Glomerular endothelial cell (primary cell): ENCODE data around the gene FOXRED1. TPM values are rescaled to one million over a fixed set of nuclear protein-coding genes. Genes with fewer than 3 reads are reported as not detected.
"Not testable (repeated sequence)": the region's sequence is repeated elsewhere in the genome, so short reads cannot be mapped to it uniquely, and the experiment has no call there.

ENCODE experiments used
- DNase-seq: peaks from one replicate; pipeline ENCODE4 v3.0.0-alpha.2; 2011; ENCODE audit warnings: low read depth, low spot score; ENCODE audit errors: extremely low read depth
- total RNA-seq: library from RNA; depleted of rRNA; stranded (reverse); fragments of >200 nt; gene quantifications from 2 replicates; pipeline ENCODE4 v1.2.3, GENCODE V29; 2015

The FOXRED1 gene
- total RNA-seq, 1 donor from 2014 or later, result 24.8 TPM

DNA sequence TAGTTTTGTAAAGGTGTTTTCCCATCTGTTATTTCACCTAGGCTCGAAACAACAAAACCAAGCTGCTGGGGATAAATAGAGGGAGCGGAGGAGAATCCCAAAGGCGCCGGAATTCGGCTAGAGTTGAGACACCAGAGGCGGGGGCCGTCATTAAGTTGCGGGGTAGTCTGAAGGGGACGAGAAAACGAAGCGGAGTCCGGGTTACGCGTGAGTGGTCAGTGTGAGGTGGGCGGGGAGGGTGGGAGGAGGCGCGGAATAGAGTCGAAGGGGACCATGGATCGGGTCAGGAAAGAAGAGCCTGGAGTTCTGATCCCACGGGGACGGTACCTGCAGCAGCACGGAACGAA, 620 bp upstream of the FOXRED1 start:
- no peak for DNase-seq

DNA sequence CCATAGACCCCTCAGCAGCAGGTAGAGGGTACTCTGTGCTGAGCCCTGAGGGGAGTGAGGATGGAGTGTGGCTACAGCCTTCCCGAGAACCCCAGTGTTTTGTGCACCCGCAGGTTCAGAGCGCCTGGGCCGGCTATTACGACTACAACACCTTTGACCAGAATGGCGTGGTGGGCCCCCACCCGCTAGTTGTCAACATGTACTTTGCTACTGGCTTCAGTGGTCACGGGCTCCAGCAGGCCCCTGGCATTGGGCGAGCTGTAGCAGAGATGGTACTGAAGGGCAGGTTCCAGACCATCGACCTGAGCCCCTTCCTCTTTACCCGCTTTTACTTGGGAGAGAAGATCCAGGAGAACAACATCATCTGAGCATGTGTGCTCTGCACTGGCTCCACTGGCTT, 8.4 kb downstream of the FOXRED1 start:
- no peak for DNase-seq

DNA sequence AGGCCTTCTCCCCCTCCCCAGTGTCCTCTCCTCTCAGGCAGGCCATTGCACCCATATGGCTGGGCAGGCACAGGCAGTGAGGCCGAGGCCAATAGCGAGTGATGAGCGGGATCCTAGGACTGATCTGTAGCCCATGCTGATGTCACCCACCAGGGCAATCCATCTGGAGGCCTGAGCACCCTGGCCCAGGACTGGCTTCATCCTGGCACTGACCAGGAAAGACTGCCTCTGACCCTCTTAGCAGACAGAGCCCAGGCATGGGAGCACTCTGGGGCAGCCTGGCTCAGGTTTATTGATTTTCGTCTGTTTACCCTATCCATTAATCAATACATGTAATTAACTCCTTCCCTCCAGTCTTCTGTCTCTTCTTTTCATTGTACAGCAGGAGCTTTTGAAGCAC, 8.8 kb downstream of the FOXRED1 start:
- DNase-seq, result no peak

DNA sequence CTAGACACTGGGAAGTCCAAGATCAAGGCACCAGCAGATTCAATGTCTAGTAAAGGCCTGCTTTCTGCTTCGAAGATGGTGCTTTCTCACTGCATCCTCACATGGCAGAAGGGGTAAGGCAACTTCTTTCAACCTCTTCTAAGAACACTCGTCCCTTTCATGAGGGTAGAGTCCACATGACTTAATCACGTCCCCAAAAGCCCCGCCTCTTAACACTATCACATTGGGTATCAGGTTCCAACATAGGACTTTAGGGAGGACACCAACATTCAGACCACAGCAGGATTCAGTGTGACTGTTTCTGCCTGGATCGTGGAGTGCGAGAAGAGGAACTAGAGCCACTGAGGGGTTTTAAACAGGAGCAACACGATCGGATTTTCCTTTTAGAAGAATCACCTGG, 10.2 kb downstream of the FOXRED1 start:
- DNase-seq, result no peak

DNA sequence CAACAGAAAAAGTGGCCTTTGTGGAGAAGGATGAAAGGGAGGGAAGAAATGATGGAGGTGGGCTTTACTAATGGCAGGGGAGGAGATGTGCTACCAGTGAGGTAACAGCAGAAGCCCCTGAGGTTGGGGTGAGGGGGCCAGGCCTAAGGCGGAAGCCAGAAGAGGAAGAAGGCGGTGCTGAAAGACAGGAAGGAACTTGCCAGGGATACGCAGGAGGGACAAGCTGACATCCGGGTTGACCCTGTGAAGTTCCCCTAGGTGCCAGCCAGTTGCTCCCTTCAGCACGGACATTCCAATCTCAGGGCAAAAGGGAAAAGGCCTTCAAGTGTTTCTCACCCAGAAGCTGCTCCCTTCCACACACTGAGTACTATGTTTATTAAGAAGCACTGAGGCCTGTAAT, 11.6 kb downstream of the FOXRED1 start:
- DNase-seq, result no peak

DNA sequence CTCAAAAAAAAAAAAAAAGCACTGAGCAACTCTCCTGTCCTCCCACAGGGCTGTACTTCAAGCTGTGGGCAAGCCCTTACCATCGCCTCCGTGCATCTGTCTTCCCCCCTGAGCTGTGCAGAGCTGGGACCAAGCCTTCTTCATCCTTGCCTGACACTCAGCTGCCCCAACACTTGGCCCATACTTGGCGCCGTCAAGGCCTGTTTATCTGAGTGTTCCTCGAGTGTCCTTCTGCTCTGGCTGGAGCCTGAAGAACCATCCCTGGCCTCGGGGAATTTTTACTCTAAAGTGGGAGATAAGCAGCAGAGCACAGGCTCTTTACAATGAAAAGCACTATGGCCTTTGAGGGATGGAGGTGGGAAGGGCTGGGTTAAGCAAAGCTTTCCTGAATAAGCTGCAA, 12.3 kb downstream of the FOXRED1 start:
- no peak for DNase-seq

DNA sequence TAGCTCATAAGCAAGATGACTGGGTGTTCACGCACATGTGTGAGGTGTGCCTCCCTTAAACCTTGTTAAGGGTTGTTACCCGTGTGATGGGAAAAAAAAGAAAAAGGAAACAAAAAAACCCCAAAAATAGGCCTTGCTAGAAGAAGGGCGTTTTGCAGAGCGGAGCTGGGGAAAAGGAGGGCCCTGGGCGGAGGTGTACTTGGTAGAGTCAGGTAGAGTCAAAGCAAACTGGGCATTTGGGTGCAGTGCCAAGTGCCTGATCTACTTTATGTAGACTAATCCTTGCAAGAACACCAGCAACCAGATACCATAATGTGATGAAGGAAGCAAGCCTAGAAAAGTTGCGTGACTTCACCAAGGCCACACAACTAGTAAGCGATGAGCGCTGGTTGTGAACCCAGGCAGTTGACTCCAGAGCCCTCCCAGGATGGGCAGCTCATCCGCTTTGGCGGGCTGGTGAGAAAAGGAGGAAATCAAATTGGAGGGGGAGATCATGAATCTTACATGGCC, 12.8 kb downstream of the FOXRED1 start:
- no peak for DNase-seq

DNA sequence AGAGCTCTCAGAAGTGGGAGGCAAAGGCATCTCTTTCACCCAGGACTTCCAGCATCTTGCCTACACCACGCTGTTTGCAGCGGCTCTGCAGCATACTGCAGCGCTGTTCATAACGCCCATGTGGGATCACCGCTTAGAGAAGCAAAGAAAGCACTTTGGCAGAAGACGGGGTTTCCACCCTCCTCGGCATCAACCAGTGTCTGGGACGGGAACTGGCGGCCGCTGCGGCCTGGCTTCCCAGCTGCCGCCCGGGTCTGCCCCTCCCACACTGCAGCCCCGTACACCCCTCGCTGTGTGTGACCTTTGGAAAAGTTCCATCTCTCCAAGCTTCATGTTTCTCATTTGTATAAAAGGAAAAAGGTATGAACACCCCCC, 13.4 kb downstream of the FOXRED1 start:
- no peak for DNase-seq

DNA sequence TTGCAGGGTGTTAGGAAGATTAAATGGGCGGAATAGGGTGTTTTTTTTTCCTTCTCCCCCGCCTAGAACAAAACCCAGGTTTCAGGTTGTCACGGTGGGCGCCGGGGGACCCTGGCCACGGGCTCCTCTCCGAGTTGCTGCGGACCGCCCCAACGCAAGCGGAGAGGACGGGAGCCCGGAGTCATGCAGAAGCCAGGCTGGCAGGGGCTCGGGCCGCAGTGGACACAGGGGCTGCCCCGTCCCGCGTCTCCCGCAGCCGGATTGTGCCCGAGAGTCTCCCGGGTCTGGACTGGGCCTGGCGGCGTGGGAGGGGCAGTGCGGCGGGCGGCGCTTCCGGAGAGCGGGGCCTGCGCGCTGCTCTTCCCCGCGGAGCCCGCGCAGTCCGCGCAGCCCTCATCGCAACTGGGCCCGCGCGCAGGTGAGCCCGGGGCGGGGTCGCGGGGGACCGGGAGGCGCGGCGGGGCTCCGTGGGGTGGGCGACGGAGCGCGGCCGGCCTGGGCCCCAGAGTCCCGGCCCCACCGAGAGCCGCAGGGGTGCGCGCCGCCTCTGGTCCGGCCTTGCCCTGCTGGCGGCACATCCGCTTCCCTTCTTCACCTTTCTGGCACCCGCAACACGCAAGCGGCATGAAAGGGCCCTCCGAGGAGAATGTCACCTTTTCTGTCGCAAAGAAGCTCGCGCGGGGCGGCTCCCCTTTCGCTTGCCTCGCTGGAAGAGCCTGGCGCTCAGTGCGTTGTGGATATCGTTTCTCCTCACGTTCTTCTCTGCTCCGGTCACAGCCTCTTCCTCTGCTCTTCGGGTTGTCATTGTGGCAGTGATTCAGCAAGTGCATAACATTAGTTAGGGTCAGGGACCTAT, 14.0 kb downstream of the FOXRED1 start, which contains the start of gene TIRAP:
TSS of gene TIRAP (plus strand) at position 358 of the 856 bp plus-strand sequence. CDS start 7,802 bp downstream, outside the sequence.
- no peak for DNase-seq

DNA sequence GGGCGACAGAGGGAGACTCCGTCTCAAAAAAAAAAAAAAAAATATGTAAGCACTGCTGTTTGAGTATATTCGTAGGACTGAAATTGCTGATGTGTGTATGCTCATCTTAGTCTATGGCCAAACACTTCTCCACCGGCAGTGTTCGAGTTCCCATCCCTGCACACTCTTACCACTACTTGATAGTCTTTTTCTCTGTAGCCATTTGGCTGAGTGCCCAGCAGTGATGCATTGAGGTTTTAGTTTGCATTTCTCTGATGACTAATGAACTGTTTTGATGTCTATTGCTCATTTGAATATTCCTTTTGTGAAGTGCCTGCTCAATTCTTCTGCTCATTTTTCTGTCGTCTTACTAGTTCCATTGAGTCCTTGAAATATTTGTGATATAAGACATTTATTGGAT, 15.9 kb downstream of the FOXRED1 start:
- peak; percentile 85 for DNase-seq

DNA sequence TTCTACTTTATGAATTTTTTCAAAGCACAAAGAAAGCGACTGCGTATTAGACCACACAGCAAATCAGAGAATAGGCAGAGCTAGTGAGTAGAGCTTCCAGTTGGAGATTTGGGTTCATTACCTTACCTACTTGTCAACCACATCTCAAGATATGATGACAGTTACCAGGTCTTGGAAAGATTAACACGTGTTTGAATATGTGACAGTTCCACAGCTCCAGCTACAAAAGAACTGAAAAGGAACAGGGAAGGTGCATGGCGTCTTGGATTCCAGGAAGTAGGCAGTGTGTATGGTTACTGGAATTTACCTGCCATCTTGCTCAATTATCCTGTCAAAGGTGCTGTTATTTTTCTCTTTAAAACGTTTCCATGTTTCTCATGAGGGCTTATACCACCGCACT, 19.3 kb downstream of the FOXRED1 start:
- no peak for DNase-seq

DNA sequence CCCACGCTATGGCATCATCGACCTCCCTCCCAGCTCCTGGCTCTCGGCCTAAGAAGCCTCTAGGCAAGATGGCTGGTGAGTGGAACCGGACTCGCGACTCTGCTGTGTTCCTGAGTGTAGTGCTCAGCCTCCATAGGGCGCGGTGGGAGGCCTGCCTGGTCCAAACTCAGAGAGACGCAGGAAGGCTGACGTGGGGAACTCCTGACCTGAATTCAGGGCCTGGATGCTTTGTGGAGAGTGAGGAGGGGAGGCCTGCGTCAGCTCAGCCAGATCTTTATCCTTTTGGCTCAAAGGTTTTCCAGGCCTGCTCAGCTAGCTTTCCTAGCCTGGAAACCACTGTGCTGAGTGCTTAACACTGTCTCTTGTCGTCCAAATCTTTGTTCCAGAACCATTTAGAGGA, 21.9 kb downstream of the FOXRED1 start:
- no peak for DNase-seq

DNA sequence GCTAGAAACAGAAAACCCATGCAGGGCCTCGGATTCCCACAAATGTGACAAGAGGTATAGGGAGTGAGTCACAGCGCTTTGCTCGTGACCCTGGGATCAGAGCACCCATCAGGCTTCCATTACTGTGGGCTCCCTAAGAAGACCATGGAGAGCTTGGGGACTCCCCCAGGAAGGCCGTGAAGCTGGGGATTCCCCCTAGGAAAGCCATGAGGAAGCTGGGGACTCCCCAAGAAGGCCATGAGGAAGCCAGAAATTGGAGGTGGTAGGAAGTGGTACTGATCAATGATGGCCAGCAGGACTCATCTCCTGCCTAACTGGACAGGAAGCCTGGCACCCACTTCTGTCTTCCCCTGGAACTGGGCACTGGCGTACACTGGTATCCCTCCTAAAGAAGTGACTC, 24.8 kb downstream of the FOXRED1 start:
- DNase-seq, result no peak

DNA sequence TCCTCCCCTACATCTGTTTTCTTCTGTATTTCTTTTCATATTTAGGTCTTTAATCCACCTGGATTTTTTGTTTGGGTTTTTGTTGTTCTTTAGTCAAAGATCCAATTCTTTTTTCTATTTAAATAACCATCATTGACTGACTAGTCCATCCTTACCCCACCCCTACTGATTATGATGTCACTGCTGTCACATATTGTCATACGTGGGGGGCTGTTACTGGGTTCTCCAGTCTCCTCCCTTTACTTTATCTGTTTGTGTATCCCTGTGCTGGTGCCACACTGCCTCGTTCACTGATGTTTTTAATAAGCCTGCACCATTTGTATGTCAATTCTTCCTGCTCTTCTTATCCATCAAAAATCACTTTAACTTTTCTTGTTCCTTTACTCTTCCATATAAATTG, 28.1 kb downstream of the FOXRED1 start:
- no peak for DNase-seq

DNA sequence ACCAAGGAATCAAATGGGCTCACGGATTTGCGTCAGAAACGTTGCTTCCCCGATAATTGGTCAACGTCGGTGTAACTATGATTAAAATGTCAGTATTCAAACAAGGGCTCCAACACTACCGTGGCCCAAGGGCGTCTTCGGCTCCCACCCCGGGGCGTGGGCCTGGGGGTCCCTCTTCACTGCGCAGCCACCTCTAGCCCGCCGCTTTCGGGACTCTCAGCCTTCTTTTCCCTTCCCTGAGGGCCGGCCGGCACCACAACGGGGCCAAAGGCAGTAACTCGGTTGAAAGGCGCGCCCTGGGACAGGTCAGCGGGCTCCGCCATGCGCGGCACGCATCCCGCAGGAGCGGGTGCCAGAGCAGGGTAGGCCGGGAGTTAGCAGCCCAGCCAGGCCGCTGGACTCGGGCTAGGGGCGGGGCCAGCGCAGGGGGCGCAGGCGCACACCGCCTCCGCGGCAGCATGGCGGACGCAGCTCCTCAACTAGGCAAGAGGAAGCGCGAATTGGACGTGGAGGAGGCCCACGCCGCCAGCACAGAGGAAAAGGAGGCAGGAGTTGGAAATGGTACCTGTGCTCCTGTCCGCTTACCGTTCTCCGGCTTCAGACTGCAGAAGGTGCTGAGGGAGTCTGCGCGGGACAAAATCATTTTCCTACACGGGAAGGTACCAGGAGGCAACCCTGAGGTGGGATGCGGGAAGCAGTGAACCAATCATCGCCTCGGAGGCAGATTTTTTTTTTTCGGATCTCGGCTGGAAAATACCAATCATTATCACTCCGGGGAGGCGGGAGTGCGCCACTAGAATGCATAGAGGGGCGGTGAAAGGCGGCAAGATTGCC, 34.9 kb downstream of the FOXRED1 start, which contains the start of gene DCPS:
TSS of gene DCPS (plus strand) at position 438 of the 834 bp plus-strand sequence. CDS start at position 459, 21 bp downstream.
- peak; percentile 47 for DNase-seq

DNA sequence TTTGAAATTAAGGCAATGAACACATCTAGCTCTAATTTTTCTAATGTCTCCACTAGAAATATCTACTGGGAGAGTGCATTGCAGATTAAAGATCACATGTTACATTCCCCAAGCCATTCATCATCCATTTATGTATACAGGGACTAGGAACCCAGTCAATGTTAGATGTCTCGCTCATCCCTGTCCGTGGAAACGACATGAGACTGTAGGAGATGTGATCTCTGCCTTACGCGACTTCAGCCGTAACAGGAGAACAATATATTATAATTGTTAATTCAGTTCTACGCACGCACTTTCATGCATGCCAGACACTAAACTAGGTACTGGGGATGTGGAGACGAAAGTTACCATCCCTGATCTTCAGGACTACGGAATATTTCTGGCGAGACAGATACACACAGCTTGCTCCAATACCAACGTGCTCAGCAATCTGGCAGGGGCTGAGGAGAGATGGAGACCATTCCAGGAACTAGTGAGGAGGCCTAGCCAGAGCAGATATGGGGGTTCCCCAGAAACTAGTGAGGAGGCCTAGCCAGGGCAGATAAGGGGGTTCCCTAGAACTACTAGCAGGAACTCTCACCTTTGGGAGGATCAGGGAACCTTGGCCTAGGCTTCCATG, 35.6 kb downstream of the FOXRED1 start:
- no peak for DNase-seq

DNA sequence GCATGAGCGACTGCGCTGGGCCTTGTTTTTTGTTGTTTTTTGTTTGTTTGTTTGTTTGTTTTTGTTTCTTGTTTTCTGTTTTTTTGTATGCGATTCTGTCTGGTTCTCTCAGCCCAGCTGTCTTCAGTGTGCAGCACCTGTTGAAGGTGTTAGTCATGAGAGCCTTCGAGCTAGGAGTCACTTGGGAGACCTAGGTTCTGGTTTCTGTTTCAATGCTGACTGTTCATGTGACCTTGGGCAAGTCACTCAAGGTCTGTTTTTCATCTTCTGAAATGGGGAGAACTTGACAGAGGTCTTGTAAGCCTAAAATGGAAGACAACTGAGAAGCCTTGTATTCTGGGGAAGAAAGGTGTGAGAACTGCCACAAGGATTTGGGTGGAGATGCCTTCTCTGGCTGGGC, 36.7 kb downstream of the FOXRED1 start:
- DNase-seq, result no peak

DNA sequence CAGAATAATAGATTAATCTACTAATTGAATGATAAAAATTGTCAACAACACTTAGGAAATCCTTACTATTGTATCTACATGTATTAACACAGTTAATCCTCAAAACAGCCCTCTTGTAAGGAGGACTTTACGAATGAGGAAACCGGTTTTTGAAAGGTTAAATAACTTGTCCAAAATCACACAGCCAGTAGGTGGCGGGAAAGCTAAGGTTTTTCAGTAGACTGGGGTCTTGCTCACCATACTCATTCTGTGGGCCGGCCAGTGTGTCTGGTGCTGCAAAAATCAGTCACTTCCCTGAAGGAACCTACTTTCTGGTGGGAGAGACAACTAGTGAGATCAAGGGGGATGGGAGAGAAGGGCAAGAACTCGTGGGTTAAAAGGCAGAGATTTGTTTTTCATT, 38.8 kb downstream of the FOXRED1 start:
- DNase-seq, result no peak

DNA sequence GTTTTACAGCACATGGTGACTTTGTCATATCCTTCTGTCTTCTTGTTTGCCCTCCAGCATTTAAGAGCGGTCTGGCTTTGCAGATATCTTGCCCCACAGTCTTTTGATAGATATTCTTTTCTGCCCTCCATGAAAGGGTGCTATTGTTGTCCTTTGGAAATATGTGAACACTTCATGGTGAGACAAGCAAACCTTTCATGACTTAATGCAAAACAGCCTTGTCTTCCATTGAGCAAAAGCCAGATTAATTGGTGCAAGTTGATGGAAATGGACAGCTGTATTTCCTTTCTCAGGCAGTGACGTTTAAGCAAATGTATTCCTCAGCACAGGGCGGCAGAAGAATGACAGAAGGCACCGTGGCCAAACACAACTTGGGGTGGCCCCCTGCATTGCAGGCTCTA, 39.3 kb downstream of the FOXRED1 start:
- no peak for DNase-seq

DNA sequence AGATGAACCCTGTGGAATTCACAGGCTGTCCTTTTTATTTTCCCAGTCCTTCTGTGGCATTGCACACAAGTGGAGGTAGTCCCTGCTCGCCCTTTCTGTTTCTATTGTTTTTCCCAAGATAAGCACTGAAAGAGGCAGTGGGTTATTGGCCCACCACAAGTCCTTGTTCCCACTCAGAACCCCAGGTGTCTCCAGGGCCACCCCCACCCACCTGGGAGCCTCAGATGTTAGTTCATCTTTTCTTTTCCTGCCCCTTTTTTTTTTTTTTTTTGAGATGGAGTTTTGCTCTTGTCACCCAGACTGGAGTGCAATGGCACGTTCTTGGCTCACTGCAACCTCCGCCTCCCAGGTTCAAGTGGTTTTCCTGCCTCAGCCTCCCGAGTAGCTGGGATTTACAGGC, 39.8 kb downstream of the FOXRED1 start:
- not testable (repeated sequence) for DNase-seq
